Parathyroid adenoma (tissue), 2 donors: ENCODE measurements around the gene NLK.
A peak's percentile ranks its signal among the peaks of the same experiment; 100 is the strongest.

Experiments
- H2AFZ ChIP-seq: fragments of 300-600 bp; sonication (generic); one replicate; pipeline ENCODE4 v1.7.0; 2017; ENCODE audit warnings: antibody characterized with exemption, mild to moderate bottlenecking
- H3K27ac ChIP-seq: fragments of 300-600 bp; sonication (generic); one replicate; pipeline ENCODE4 v1.7.0; 2017
- H3K27me3 ChIP-seq: fragments of 300-600 bp; sonication (generic); one replicate; pipeline ENCODE4 v1.7.0; 2017; ENCODE audit warnings: low read length; ENCODE audit not compliant: control insufficient read depth, insufficient read depth
- H3K36me3 ChIP-seq: fragments of 300-600 bp; sonication (generic); one replicate; pipeline ENCODE4 v1.7.0; 2017; ENCODE audit warnings: low read length; ENCODE audit not compliant: control insufficient read depth, insufficient read depth
- H3K4me1 ChIP-seq: fragments of 300-600 bp; sonication (generic); one replicate; pipeline ENCODE4 v1.7.0; 2017; ENCODE audit warnings: control low read depth
- H3K4me2 ChIP-seq: fragments of 300-600 bp; sonication (generic); one replicate; pipeline ENCODE4 v1.7.0; 2017; ENCODE audit warnings: low read length
- H3K4me3 ChIP-seq: fragments of 300-600 bp; sonication (generic); one replicate; pipeline ENCODE4 v1.7.0; 2017; ENCODE audit warnings: low read depth, low read length
- H3K79me2 ChIP-seq: fragments of 300-600 bp; sonication (generic); one replicate; pipeline ENCODE4 v1.7.0; 2017; ENCODE audit warnings: control low read depth
- H3K9ac ChIP-seq: fragments of 300-600 bp; sonication (generic); one replicate; pipeline ENCODE4 v1.7.0; 2017; ENCODE audit warnings: mild to moderate bottlenecking
- H3K9me3 ChIP-seq: fragments of 300-600 bp; sonication (generic); one replicate; pipeline ENCODE4 v1.7.0; 2017; ENCODE audit warnings: low read length; ENCODE audit not compliant: control insufficient read depth
- CTCF ChIP-seq: fragments of 300-600 bp; sonication (generic); IDR thresholded peaks from one replicate; pipeline ENCODE4 v1.7.0; 2017; ENCODE audit warnings: antibody characterized with exemption, mild to moderate bottlenecking
- donor health status: primary hyperparathyroidism.

Gene NLK

GRCh38 chr17:28008513-28008912, 34.0 kb upstream of the NLK start:
- Histone ChIP-seq H3K9me3 (no peaks in the 10 kb centered on the region), H3K27ac (no peak overlapping the region), H3K9ac (no peak overlapping the region), H3K4me3 (no peak overlapping the region), H3K4me2 (no peak overlapping the region), H2AFZ (peak overlapping the region; percentile 30), H3K36me3 (no peaks in the 10 kb centered on the region), H3K79me2 (no peaks in the 10 kb centered on the region), H3K4me1 (peaks cover 15% of the 10 kb centered on the region), H3K27me3 (no peaks in the 10 kb centered on the region)
- TF ChIP-seq CTCF, result no peak

GRCh38 chr17:28010406-28010805, 32.1 kb upstream of the NLK start:
- H3K4me2 ChIP-seq, result no peak overlapping the region
- H3K9ac ChIP-seq, result no peak overlapping the region
- no peaks in the 10 kb centered on the region for H3K36me3 ChIP-seq
- H3K4me3 ChIP-seq, result no peak overlapping the region
- H3K79me2 ChIP-seq, result no peaks in the 10 kb centered on the region
- TF ChIP-seq CTCF, result no peak
- no peaks in the 10 kb centered on the region for H3K9me3 ChIP-seq
- H3K4me1 ChIP-seq, result peaks cover 15% of the 10 kb centered on the region
- H3K27me3 ChIP-seq, result no peaks in the 10 kb centered on the region
- H3K27ac ChIP-seq, result no peak overlapping the region
- H2AFZ ChIP-seq, result peak overlapping the region; percentile 51

- H3K9me3 ChIP-seq, result no peaks in the 10 kb centered on the region
- no peaks in the 10 kb centered on the region for H3K36me3 ChIP-seq
- TF ChIP-seq CTCF, result no peak
- H3K4me2 ChIP-seq, result no peak overlapping the region
- H3K9ac ChIP-seq, result no peak overlapping the region
- H3K79me2 ChIP-seq, result no peaks in the 10 kb centered on the region
- H3K4me3 ChIP-seq, result no peak overlapping the region
- no peak overlapping the region for H3K27ac ChIP-seq
- peak overlapping the region; percentile 39 for H2AFZ ChIP-seq
- H3K27me3 ChIP-seq, result no peaks in the 10 kb centered on the region
- no peaks in the 10 kb centered on the region for H3K4me1 ChIP-seq
Observed at GRCh38 chr17:28018439-28019070, 23.9 kb upstream of the NLK start.

GRCh38 chr17:28020515-28020914, 22.0 kb upstream of the NLK start:
- H3K9me3 ChIP-seq, result no peaks in the 10 kb centered on the region
- no peaks in the 10 kb centered on the region for H3K27me3 ChIP-seq
- no peaks in the 10 kb centered on the region for H3K36me3 ChIP-seq
- H3K79me2 ChIP-seq, result no peaks in the 10 kb centered on the region
- no peak for TF ChIP-seq CTCF
- H3K9ac ChIP-seq, result no peak overlapping the region
- H3K4me2 ChIP-seq, result no peak overlapping the region
- H2AFZ ChIP-seq, result no peak overlapping the region
- H3K4me1 ChIP-seq, result no peaks in the 10 kb centered on the region
- H3K27ac ChIP-seq, result no peak overlapping the region
- H3K4me3 ChIP-seq, result no peak overlapping the region

- Histone ChIP-seq H3K9me3 (no peaks in the 10 kb centered on the region), H3K4me2 (no peak overlapping the region), H3K27me3 (no peaks in the 10 kb centered on the region), H2AFZ (no peak overlapping the region), H3K9ac (no peak overlapping the region), H3K4me1 (no peaks in the 10 kb centered on the region), H3K4me3 (no peak overlapping the region), H3K27ac (no peak overlapping the region), H3K79me2 (no peaks in the 10 kb centered on the region), H3K36me3 (no peaks in the 10 kb centered on the region)
- TF ChIP-seq CTCF, result no peak
Observed at GRCh38 chr17:28029044-28029443, 13.4 kb upstream of the NLK start.
